Thoracic aorta (tissue), 2 donors: ENCODE measurements around the gene RCAN3. TPM values are rescaled to one million over a fixed set of nuclear protein-coding genes. Genes with fewer than 3 reads are reported as not detected.
"Not testable (repeated sequence)": the region's sequence is repeated elsewhere in the genome, so short reads cannot be mapped to it uniquely, and the experiment has no call there.

ENCODE experiments used
- ATAC-seq: fragments of 150-250 bp; one replicate; pipeline ENCODE4 v1.8.0; 2017; ENCODE audit warnings: low read depth; ENCODE audit not compliant: insufficient number of reproducible peaks, low FRiP score
- DNase-seq: peaks from one replicate; pipeline ENCODE4 v3.0.0-alpha.2; 2020; ENCODE audit warnings: low spot score
- H3K27ac ChIP-seq, 2 donors: fragments of 200-600 bp; sonication (generic); 1 replicate in 1 of 2; 2 replicates in 1 of 2; pipeline ENCODE4 v1.5.1; 2016; ENCODE audit warnings: mild to moderate bottlenecking in 2 of 2, moderate library complexity in 2 of 2
- H3K27me3 ChIP-seq: fragments of 200-600 bp; sonication (generic); replicated peaks from 2 replicates; pipeline ENCODE4 v1.6.0; 2016; ENCODE audit warnings: mild to moderate bottlenecking; ENCODE audit not compliant: insufficient read depth
- H3K36me3 ChIP-seq: fragments of 200-600 bp; sonication (generic); one replicate; pipeline ENCODE4 v1.5.1; 2016
- H3K4me1 ChIP-seq, 2 donors: fragments of 200-600 bp; sonication (generic); 1 replicate in 1 of 2; 2 replicates in 1 of 2; pipeline versions ENCODE4 v1.5.1 to v1.6.0; 2016; ENCODE audit warnings: low read depth in 2 of 2, mild to moderate bottlenecking in 1 of 2; ENCODE audit not compliant: control insufficient read depth in 1 of 2
- H3K4me3 ChIP-seq: fragments of 200-600 bp; sonication (generic); 2 replicates; pipeline ENCODE4 v1.5.1; 2016; ENCODE audit warnings: mild to moderate bottlenecking
- H3K9me3 ChIP-seq: fragments of 200-600 bp; sonication (generic); 2 replicates; pipeline ENCODE4 v1.5.1; 2016
- CTCF ChIP-seq: fragments of 200-600 bp; sonication (generic); IDR thresholded peaks from one replicate; pipeline ENCODE4 v1.5.1; 2019; ENCODE audit warnings: antibody characterized with exemption
- total RNA-seq, 2 donors: library from RNA; depleted of rRNA; stranded (reverse); fragments of >200 nt; gene quantifications; one replicate each; pipeline versions ENCODE4 v1.1.0 to v1.2.3, GENCODE V29; 2016

The RCAN3 gene
- total RNA-seq, 2 donors from 2014 or later = 2.6 to 7.3 TPM

GRCh38 chr1:24517898-24518297 lies 15.3 kb downstream of the RCAN3 start:
- DNase-seq = no peak
- Histone ChIP-seq H3K36me3 (no peaks in the 10 kb centered on the region), H3K4me3 (no peak overlapping the region), H3K4me1 (no peaks in the 10 kb centered on the region), H3K27ac (no peak overlapping the region), H3K27me3 (no peaks in the 10 kb centered on the region), H3K9me3 (no peaks in the 10 kb centered on the region)
- TF ChIP-seq CTCF = no peak
- no peak for ATAC-seq

GRCh38 chr1:24520282-24520681 lies 17.6 kb downstream of the RCAN3 start:
- H3K4me1 ChIP-seq, DNase-seq, H3K27ac ChIP-seq, H3K4me3 ChIP-seq, H3K36me3 ChIP-seq, H3K9me3 ChIP-seq, H3K27me3 ChIP-seq, ATAC-seq: not testable (repeated sequence)

- H3K27ac ChIP-seq = no peak overlapping the region
- no peaks in the 10 kb centered on the region for H3K9me3 ChIP-seq
- no peaks in the 10 kb centered on the region for H3K4me1 ChIP-seq
- no peaks in the 10 kb centered on the region for H3K36me3 ChIP-seq
- no peaks in the 10 kb centered on the region for H3K27me3 ChIP-seq
- no peak overlapping the region for H3K4me3 ChIP-seq
- no peak for DNase-seq
- TF ChIP-seq CTCF = no peak
- ATAC-seq = no peak
Measured at GRCh38 chr1:24525606-24526005, 23.0 kb downstream of the RCAN3 start.

GRCh38 chr1:24526045-24526444 lies 23.4 kb downstream of the RCAN3 start:
- Histone ChIP-seq H3K4me1 (no peaks in the 10 kb centered on the region), H3K36me3 (no peaks in the 10 kb centered on the region), H3K27ac (no peak overlapping the region), H3K9me3 (no peaks in the 10 kb centered on the region), H3K4me3 (no peak overlapping the region), H3K27me3 (no peaks in the 10 kb centered on the region)
- no peak for TF ChIP-seq CTCF
- ATAC-seq (no peak), DNase-seq (no peak)

GRCh38 chr1:24526940-24527542 lies 24.4 kb downstream of the RCAN3 start:
- Histone ChIP-seq H3K36me3 (no peaks in the 10 kb centered on the region), H3K4me1 (no peaks in the 10 kb centered on the region), H3K27me3 (no peaks in the 10 kb centered on the region), H3K4me3 (no peak overlapping the region), H3K9me3 (no peaks in the 10 kb centered on the region), H3K27ac (no peak overlapping the region)
- DNase-seq (no peak), ATAC-seq (no peak)
- TF ChIP-seq CTCF = no peak

GRCh38 chr1:24528744-24529143 lies 26.1 kb downstream of the RCAN3 start:
- H3K9me3 ChIP-seq = no peaks in the 10 kb centered on the region
- no peak for TF ChIP-seq CTCF
- ATAC-seq (no peak), DNase-seq (no peak)
- no peaks in the 10 kb centered on the region for H3K27me3 ChIP-seq
- no peaks in the 10 kb centered on the region for H3K36me3 ChIP-seq
- no peaks in the 10 kb centered on the region for H3K4me1 ChIP-seq
- H3K4me3 ChIP-seq = no peak overlapping the region
- no peak overlapping the region for H3K27ac ChIP-seq

GRCh38 chr1:24529292-24529691 lies 26.7 kb downstream of the RCAN3 start:
- not testable (repeated sequence) for ATAC-seq

More at GRCh38 chr1:24529292-24529691, 26.7 kb downstream of the RCAN3 start:
- H3K27me3 ChIP-seq, H3K4me3 ChIP-seq, DNase-seq, H3K9me3 ChIP-seq, H3K27ac ChIP-seq, H3K36me3 ChIP-seq, H3K4me1 ChIP-seq: not testable (repeated sequence)
